LNCaP clone FGC (cell line): ENCODE results near the gene WNT11.
A peak's percentile ranks its signal among the peaks of the same experiment; 100 is the strongest.

Source experiments
- DNase-seq: peaks from one replicate; pipeline ENCODE4 v3.0.0-alpha.2; 2011; ENCODE audit warnings: low read depth
- H3K4me3 ChIP-seq: 2 replicates; pipeline ENCODE4 v1.5.1; 2011; ENCODE audit warnings: mild to moderate bottlenecking, low read depth, low read length, control low read depth
- TF ChIP-seq, protein P1 (sequence below): IDR thresholded peaks from 2 replicates; pipeline ENCODE4 v1.5.1; 2012; ENCODE audit warnings: mild to moderate bottlenecking; ENCODE audit not compliant: control insufficient read depth, insufficient read depth; ENCODE audit errors: extremely low read depth

WNT11 gene

DNA sequence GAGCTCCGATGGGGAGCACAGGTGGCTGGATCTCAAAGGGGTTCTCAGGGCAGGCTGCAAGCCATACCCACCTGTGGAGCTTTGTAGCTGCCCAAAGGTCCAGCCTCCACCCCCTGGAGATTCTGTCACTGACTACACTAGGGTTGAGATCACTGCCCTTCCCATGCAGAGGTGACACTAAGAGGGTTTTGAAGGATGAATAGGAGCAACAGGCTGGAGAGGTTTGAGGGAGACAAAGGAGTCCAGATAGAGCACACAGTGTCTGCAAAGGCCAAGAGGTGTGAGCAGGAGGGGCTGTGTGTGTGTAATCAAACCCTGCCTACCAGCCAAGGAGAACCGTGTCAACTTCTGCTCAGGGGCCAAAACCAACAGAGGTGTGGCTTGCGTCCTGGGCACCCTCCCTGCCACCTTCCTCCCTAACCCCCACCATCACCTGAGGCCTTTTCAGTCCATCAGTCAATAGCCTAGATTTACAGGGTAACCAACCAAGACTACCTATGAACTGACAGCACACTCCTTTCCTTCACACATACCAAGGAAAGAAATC lies 43.0 kb upstream of the WNT11 start:
- H3K4me3 ChIP-seq = no peak overlapping the region
- DNase-seq = no peak
- TF ChIP-seq, protein P1, sequence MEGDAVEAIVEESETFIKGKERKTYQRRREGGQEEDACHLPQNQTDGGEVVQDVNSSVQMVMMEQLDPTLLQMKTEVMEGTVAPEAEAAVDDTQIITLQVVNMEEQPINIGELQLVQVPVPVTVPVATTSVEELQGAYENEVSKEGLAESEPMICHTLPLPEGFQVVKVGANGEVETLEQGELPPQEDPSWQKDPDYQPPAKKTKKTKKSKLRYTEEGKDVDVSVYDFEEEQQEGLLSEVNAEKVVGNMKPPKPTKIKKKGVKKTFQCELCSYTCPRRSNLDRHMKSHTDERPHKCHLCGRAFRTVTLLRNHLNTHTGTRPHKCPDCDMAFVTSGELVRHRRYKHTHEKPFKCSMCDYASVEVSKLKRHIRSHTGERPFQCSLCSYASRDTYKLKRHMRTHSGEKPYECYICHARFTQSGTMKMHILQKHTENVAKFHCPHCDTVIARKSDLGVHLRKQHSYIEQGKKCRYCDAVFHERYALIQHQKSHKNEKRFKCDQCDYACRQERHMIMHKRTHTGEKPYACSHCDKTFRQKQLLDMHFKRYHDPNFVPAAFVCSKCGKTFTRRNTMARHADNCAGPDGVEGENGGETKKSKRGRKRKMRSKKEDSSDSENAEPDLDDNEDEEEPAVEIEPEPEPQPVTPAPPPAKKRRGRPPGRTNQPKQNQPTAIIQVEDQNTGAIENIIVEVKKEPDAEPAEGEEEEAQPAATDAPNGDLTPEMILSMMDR = no peak

DNA sequence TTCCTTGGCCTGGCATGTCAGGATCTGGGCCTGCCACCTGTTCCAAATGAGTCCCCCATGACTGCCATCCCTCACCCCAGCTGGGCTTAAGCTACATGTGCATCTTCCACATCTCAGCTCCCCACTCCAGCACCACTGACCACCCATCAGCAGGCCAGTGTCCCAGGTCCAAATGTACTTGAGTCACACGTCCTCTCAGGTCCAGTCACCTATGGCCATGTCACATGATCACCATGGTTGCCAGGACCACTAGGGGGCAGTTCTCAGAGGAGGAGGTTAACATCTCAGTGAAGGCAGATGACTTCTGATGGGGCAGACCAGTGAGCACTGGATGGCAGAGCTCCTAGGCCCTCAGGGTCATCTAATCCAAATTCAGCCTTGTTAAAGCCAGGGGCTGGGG lies 41.9 kb upstream of the WNT11 start:
- TF ChIP-seq, protein P1 = 0 out of 2 replicates have a peak, but pooled peaks have one; percentile 1
- H3K4me3 ChIP-seq = no peak overlapping the region
- no peak for DNase-seq

DNA sequence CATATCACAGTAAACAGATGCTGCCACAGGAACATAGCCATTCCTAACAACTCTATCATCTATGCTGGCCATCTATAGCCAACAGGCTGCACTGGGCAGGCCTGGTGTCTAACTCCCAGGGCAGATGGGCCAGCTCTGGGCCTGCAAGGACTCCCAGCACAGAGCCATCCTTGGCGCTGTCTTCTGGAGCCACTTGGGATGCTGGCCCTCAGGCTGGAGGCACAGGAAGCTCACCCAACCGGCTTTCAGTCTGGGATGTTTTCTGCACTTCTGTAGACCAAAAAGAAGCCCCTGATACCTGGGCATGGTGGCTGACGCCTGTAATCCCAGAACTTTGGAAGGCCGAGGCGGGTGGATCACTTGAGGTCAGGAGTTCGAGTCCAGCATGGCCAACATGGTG lies 40.8 kb upstream of the WNT11 start:
- DNase-seq = no peak
- H3K4me3 ChIP-seq = no peak overlapping the region
- TF ChIP-seq, protein P1 = no peak

DNA sequence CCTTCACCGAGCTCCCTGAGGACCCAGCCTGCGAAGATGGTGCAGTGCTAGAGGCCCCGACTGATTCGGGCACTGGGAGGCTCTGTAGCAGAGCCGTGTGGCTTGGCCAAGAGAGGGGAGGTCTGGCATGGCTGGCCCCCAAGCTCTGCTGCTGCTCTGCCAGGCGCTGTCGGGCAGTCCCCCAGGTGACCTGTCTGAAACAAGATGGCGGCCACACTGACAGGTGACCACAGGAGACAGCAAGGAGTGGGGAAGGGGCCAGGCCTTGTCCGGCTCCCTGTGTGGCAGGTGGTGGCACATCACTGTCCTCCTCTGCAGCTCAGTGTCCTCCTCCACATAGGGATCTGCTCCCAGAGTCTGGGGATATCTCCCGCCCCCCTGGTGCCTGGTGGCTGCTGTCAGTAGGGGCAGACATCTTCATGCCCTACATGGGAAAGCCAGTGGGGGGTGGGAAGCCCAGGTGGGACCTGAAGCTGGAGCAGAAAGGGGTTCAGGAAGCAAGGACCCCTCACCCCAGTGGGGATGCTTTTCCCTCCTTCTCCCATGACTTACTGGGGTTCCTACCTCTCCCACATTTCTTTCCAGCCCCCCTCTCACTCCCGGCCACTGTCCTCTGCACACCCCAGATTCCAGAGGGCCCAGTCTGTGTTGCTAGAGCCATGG lies 40.1 kb upstream of the WNT11 start:
- TF ChIP-seq, protein P1 = no peak
- no peak for DNase-seq
- no peak overlapping the region for H3K4me3 ChIP-seq

DNA sequence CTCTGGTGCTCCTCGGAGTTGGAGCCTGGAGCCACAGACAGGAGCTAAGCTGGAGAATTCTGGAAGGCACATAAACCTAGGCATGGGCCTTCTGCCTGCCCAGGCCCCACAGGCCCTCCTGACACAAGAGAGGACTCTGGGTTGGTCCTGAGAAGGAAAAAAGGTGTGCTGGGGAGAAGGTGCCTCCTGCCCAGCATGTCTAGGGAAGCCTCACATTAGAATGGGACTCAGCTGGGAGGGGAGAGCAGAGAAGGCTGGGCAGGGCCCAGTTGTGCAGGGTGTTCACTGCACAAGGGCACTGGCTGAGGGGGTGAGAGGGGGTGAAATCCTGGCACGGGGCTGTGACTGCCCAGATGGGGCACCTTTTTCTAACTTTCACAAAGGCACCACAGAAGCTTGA lies 39.4 kb upstream of the WNT11 start:
- no peak overlapping the region for H3K4me3 ChIP-seq
- TF ChIP-seq, protein P1 = no peak
- DNase-seq = no peak

DNA sequence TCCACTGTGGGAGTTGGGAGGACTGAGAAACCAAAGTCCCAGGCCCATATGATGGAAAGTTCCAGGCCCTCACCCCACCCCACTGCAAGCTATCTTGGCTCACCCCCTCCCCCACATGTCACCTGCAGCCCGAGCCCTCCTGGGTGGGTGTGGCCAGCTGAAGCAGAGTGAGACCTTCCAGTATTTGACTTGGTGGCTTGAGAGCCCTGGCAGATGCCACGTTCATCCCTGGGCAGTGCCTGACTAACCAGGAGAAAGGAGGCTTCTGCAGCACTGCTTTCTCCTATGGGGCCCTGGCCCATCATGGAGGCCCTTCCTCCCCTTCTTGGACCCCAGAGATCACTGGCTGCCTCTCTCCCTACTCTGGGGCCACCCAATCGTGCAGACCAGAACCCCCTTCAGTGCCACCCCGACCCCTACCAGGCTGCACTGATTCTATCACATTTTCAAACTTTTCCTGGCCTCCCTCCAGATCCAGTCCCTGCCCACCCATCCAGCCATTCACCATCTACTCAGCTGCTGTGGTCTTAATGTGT lies 38.1 kb upstream of the WNT11 start:
- no peak for DNase-seq
- TF ChIP-seq, protein P1 = no peak
- no peak overlapping the region for H3K4me3 ChIP-seq

DNA sequence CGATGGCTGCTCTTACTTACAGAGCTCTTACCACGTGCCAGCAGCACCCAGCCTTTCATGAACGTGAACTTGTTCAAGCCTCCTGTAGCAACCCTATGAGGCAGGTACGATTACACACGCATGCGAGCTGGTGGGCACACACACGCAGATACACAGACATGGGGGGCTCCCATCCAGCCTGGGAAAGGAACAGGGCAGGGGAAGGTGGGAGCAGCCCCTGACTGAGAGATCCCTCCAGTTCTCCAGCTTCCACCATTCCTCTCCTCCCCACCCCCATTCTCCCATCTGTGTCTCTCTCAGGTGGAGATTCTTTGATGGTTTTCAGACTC lies 37.6 kb upstream of the WNT11 start:
- TF ChIP-seq, protein P1 = no peak
- H3K4me3 ChIP-seq = no peak overlapping the region
- DNase-seq = no peak
